ENCODE data around the gene PTER. TPM values are rescaled to one million over a fixed set of nuclear protein-coding genes. Genes with fewer than 3 reads are reported as not detected.
A peak's percentile ranks its signal among the peaks of the same experiment; 100 is the strongest.

PTER gene
- total and polyA plus RNA-seq, 10 of the 15 experiments (the other 5 are each of a cell fraction or from before 2014, with no cell fraction given): 16.0 to 31.2 (median 23.1) TPM

DNA sequence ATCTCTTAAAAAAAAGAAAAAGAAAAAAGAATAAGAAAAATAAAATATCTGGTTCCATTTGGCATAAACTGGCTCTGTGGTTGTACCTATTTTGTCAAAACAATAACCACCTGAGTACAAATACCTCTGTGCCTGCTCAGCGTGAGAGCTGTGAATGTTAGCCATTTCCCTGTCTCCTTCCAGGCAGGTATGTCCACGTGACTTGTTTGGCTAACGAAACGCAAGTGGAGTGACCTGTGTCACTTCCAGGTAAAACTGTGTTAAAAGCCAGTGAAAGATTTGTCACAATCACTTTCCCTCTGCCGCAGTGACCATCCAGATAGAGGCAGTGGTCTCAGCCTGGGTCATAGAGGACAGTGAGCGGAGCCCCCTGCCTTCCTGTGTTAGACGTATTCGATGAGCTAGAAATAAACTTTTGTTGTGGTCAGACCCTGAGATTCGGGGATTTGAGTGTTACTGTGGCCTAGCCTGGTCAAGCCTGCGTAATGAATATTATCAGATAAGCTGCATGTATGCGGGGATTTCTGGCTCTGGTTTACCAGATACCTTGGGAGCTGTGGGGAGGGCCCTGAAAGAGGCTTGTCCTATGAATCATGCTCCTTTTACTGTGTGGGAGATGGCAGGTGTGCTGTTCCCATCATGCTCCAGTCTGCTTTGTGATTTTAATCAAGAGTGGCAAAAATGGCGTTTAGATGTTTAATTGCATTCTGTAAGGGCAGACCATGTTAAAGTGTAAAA is 3.8 kb downstream of the PTER start (continued):
- TF ChIP-seq MTA2 (IDR thresholded peaks at IDR 0.05; ENCODE audit: low read depth) (peak; percentile 17; the same call in 1 of the 2 replicates), MYB (IDR thresholded peaks at IDR 0.05; ENCODE audit: borderline replicate concordance, low read depth, low read length) (no peak), KAT2A (conservative IDR thresholded peaks at IDR 0.05; ENCODE audit: control insufficient read depth, low read depth, low read length) (no peak), RAD21 (IDR thresholded peaks at IDR 0.05; ENCODE audit: insufficient read depth, low read depth, low read length) (no peak), NR2C2 (IDR thresholded peaks at IDR 0.05; ENCODE audit: borderline replicate concordance, control insufficient read depth, insufficient read length, low read depth) (no peak), CEBPB (IDR thresholded peaks at IDR 0.05; ENCODE audit: borderline replicate concordance in 1 of 2, low read depth in 2 of 2, low read length in 2 of 2) (no peak), POLR2A (IDR thresholded peaks at IDR 0.05; ENCODE audit: low read depth, low read length) (no peak), BMI1 (IDR thresholded peaks at IDR 0.05; ENCODE audit: borderline replicate concordance) (no peak), SREBF1 (IDR thresholded peaks at IDR 0.05; ENCODE audit: low read length) (no peak)
- TF ChIP-seq, protein P1, sequence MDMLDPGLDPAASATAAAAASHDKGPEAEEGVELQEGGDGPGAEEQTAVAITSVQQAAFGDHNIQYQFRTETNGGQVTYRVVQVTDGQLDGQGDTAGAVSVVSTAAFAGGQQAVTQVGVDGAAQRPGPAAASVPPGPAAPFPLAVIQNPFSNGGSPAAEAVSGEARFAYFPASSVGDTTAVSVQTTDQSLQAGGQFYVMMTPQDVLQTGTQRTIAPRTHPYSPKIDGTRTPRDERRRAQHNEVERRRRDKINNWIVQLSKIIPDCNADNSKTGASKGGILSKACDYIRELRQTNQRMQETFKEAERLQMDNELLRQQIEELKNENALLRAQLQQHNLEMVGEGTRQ (IDR thresholded peaks at IDR 0.05; ENCODE audit: borderline replicate concordance, low read depth, low read length): no peak
- TF ChIP-seq, protein P2, sequence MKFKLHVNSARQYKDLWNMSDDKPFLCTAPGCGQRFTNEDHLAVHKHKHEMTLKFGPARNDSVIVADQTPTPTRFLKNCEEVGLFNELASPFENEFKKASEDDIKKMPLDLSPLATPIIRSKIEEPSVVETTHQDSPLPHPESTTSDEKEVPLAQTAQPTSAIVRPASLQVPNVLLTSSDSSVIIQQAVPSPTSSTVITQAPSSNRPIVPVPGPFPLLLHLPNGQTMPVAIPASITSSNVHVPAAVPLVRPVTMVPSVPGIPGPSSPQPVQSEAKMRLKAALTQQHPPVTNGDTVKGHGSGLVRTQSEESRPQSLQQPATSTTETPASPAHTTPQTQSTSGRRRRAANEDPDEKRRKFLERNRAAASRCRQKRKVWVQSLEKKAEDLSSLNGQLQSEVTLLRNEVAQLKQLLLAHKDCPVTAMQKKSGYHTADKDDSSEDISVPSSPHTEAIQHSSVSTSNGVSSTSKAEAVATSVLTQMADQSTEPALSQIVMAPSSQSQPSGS (IDR thresholded peaks at IDR 0.05; ENCODE audit: low read length): 0 out of 2 replicates have a peak, but pooled peaks have one; percentile 38
